Cardiac fibroblast (primary cell): Measurements from ENCODE around the gene TTLL12.

Source experiments
- DNase-seq, 2 donors: peaks; one replicate each; pipeline versions ENCODE4 v3.0.0 to v3.0.0-alpha.2; 2010; ENCODE audit warnings: low read depth in 2 of 2
- H3K4me3 ChIP-seq, 2 donors: replicated peaks in 1 of 2; 1 replicate in 1 of 2; 2 replicates in 1 of 2; pipeline ENCODE4 v1.5.1; 2011; ENCODE audit warnings: low read depth in 2 of 2, low read length in 2 of 2, mild to moderate bottlenecking in 2 of 2, moderate library complexity in 1 of 2
- CTCF ChIP-seq: IDR thresholded peaks from one replicate; pipeline ENCODE4 v1.5.1; 2011; ENCODE audit warnings: low read depth, mild to moderate bottlenecking, low read length, inconsistent platforms

The TTLL12 gene

GRCh38 chr22:43209971-43210370, 23.0 kb upstream of the TTLL12 start:
- no peak overlapping the region for H3K4me3 ChIP-seq
- TF ChIP-seq CTCF = no peak
- no peak for DNase-seq

- TF ChIP-seq CTCF = no peak
- H3K4me3 ChIP-seq = no peak overlapping the region
- no peak for DNase-seq
Measured at GRCh38 chr22:43209523-43209890, 22.6 kb upstream of the TTLL12 start.

- H3K4me3 ChIP-seq = no peak overlapping the region
- DNase-seq = no peak
- TF ChIP-seq CTCF = no peak
Measured at GRCh38 chr22:43208703-43209522, 22.0 kb upstream of the TTLL12 start.

- DNase-seq = no peak
- no peak for TF ChIP-seq CTCF
- no peak overlapping the region for H3K4me3 ChIP-seq
Measured at GRCh38 chr22:43207849-43208702, 21.1 kb upstream of the TTLL12 start.

- TF ChIP-seq CTCF = no peak
- DNase-seq = no peak
- no peak overlapping the region for H3K4me3 ChIP-seq
Measured at GRCh38 chr22:43207386-43207785, 20.5 kb upstream of the TTLL12 start.

GRCh38 chr22:43206509-43207161, 19.7 kb upstream of the TTLL12 start:
- no peak for DNase-seq

More at GRCh38 chr22:43206509-43207161, 19.7 kb upstream of the TTLL12 start:
- H3K4me3 ChIP-seq = no peak overlapping the region
- TF ChIP-seq CTCF = no peak
